ENCODE data around the gene ST6GALNAC3.

DNA sequence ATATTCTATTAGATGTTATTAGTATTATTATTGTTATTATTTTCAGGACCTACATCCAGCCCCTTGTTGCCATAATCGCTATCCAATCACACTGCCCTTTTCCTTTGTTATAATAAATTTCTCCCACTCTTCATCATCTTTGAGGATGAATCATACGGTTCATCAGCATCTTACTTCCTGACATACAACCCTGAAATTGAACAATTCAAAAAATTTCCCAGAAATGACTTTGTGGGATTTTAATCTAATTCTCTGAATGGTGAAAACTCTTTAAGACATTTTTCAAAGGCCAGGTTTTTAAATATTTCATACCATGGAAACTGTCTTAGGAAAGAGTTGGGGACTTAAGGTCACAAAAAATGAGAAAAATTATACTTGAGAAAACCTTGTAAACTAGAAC, 353.5 kb downstream of the ST6GALNAC3 start:
- no peak for TF ChIP-seq POLR2A (IDR thresholded peaks at IDR 0.05)
- no peak for TF ChIP-seq CTCF (IDR thresholded peaks at IDR 0.05)

Measured in heart left ventricle (tissue), 13 donors.